Measurements from ENCODE around the gene SLC12A8.

SLC12A8 gene

DNA sequence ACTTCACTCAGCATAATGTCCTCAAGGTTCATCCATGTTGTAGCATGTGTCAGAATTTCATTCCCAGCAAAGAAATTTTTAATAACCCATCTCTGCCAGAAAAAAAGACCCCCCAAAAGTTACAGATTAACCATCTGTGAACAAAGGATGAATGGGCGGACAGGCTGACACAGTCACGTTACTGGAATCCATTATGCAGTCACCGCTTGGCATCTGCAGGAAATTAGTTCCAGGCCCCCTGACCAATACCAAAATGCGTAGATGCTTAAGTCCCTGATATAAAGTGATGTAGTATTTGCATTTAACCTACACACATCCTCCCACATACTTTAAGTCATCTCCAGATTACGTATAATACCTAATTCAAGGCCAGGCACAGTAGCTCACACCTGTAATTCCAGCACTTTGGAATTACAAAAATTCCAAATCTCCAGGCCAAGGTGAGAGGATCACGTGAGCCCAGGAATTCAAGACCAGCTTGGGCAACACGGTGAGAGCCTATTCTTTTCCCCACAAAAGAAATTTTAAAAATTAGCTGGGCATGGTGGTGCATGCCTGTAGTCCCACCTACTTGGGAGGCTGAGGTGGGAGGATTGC, 1.5 kb upstream of the SLC12A8 start:
- H3K9me3 ChIP-seq: no peaks in the 10 kb centered on the region
- no peak for DNase-seq
- peaks cover 3% of the 10 kb centered on the region; the same call in 1 of the 2 replicates for H3K27me3 ChIP-seq
- no peaks in the 10 kb centered on the region for H3K36me3 ChIP-seq
- H3K4me1 ChIP-seq: peaks cover 5% of the 10 kb centered on the region; the same call in 1 of the 2 replicates
- H3K4me3 ChIP-seq (ENCODE audit: low read depth, low read length): no peak overlapping the region
- TF ChIP-seq, protein P1, sequence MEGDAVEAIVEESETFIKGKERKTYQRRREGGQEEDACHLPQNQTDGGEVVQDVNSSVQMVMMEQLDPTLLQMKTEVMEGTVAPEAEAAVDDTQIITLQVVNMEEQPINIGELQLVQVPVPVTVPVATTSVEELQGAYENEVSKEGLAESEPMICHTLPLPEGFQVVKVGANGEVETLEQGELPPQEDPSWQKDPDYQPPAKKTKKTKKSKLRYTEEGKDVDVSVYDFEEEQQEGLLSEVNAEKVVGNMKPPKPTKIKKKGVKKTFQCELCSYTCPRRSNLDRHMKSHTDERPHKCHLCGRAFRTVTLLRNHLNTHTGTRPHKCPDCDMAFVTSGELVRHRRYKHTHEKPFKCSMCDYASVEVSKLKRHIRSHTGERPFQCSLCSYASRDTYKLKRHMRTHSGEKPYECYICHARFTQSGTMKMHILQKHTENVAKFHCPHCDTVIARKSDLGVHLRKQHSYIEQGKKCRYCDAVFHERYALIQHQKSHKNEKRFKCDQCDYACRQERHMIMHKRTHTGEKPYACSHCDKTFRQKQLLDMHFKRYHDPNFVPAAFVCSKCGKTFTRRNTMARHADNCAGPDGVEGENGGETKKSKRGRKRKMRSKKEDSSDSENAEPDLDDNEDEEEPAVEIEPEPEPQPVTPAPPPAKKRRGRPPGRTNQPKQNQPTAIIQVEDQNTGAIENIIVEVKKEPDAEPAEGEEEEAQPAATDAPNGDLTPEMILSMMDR (IDR thresholded peaks at IDR 0.05; ENCODE audit: low read depth, low read length): no peak

DNA sequence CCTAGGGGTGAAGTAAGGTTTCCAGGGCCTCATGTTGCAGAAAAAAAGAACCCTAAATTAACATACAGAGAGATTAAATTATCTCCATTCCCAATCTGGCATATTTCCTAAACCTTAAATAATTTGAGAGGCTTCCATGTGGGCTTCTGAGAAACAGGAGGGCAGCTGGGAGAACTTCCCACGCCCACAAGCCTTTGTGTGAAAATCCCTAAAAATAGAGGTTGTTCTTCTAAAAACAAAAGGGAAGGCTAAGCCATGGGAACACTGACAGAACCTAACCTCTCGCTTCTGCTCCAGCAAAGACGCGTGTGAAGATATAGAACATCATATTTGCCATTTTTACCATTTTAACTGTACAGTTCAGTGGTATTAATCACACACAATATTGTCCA, 812 bp upstream of the SLC12A8 start:
- DNase-seq: no peak
- H3K4me3 ChIP-seq (ENCODE audit: low read depth, low read length): no peak overlapping the region
- peaks cover 3% of the 10 kb centered on the region; the same call in 1 of the 2 replicates for H3K27me3 ChIP-seq
- no peaks in the 10 kb centered on the region for H3K9me3 ChIP-seq
- peaks cover 5% of the 10 kb centered on the region; the same call in 1 of the 2 replicates for H3K4me1 ChIP-seq
- TF ChIP-seq, protein P1 (IDR thresholded peaks at IDR 0.05; ENCODE audit: low read depth, low read length): no peak
- H3K36me3 ChIP-seq: no peaks in the 10 kb centered on the region

DNA sequence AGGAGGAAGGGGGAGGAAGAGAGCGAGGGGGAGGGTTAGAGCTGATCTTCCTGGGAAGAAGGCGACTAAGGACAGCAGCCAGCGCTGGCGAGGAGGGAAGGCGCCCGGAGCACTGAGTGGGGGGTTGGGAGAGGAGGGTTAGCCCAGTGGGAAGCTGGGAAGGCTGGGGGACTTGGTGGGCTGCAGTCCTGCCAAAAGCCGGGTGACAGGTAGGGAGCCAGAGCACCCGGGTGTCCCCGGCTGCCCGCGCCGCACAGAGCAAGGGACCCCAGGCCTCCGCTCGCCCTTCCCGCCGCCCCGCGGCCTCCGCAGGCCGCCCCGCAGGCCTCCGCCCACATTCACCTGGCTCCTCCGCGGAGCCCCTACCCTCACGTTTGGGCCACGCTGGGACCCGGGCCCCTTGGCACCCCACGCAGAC, 448 bp downstream of the SLC12A8 start:
- Histone ChIP-seq H3K4me3 (ENCODE audit: low read depth, low read length) (peak overlapping the region; percentile 76), H3K36me3 (no peaks in the 10 kb centered on the region), H3K27me3 (peaks cover 3% of the 10 kb centered on the region; the same call in 1 of the 2 replicates), H3K9me3 (no peaks in the 10 kb centered on the region), H3K4me1 (peaks cover 5% of the 10 kb centered on the region; the same call in 1 of the 2 replicates)
- peak; percentile 24 for DNase-seq
- TF ChIP-seq, protein P1 (IDR thresholded peaks at IDR 0.05; ENCODE audit: low read depth, low read length): no peak

DNA sequence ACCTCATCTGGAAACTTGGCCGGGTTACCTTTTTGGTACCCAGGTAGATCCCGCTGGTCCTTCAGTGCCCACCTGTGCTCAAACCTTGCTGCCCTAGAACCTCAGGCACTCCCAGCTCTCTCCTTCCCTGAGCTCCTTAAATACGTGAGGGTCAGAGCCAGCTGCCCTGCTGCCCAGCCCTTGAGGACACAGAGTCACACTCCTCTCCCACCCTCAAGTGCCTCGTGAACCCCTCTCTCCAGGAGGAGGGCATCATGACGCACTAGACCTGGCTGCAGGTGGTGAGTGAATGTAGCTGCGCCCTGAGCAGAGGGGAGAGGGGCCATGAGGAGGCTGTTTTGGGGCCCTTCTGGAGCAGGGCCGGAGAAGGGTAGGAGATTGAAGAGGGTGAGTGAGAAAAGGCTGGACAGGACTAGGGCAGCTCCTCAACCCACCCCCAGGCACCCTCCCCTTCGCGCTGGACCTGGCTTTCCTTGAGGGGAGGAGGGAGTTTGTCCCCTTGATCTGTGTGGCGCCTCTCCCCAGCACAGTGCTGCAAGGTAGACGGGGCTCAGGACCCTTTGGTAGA, 941 bp downstream of the SLC12A8 start:
- H3K27me3 ChIP-seq: peaks cover 3% of the 10 kb centered on the region; the same call in 1 of the 2 replicates
- TF ChIP-seq, protein P1 (IDR thresholded peaks at IDR 0.05; ENCODE audit: low read depth, low read length): no peak
- peaks cover 5% of the 10 kb centered on the region; the same call in 1 of the 2 replicates for H3K4me1 ChIP-seq
- H3K36me3 ChIP-seq: no peaks in the 10 kb centered on the region
- peak overlapping the region; percentile 76 for H3K4me3 ChIP-seq (ENCODE audit: low read depth, low read length)
- no peaks in the 10 kb centered on the region for H3K9me3 ChIP-seq
- no peak for DNase-seq

DNA sequence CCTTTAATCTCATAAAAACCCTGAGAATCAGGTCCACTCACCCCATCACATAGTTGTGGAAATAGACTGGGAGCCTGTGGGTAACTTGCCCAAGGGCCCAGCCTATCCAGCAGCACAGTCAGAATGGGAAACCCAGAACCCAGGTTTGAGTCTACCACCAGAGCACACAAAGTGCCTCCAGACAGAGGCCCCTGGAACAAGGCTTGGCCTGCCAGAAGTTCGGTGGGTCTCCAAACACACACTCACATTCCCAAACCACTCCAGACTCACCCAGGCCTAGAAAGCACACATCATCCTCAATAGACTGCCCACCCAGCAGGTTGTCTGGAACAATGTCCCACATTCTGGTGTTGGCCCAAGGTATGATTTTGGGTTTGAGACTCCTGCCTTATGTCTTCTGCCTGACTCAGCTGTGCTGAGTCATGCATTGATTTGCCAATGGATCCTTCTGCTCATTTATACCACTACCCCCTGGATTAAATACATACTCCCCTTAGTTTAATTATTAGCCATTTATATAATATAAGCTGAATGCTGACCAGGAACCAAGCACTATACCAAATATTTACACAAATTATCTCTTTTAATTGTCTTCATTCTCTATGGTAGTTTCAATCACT, 4.5 kb downstream of the SLC12A8 start:
- Histone ChIP-seq H3K4me3 (ENCODE audit: low read depth, low read length) (no peak overlapping the region), H3K27me3 (peaks cover 3% of the 10 kb centered on the region; the same call in 1 of the 2 replicates), H3K9me3 (no peaks in the 10 kb centered on the region), H3K36me3 (no peaks in the 10 kb centered on the region), H3K4me1 (peaks cover 4% of the 10 kb centered on the region; the same call in 1 of the 2 replicates)
- DNase-seq: no peak
- TF ChIP-seq, protein P1 (IDR thresholded peaks at IDR 0.05; ENCODE audit: low read depth, low read length): no peak

DNA sequence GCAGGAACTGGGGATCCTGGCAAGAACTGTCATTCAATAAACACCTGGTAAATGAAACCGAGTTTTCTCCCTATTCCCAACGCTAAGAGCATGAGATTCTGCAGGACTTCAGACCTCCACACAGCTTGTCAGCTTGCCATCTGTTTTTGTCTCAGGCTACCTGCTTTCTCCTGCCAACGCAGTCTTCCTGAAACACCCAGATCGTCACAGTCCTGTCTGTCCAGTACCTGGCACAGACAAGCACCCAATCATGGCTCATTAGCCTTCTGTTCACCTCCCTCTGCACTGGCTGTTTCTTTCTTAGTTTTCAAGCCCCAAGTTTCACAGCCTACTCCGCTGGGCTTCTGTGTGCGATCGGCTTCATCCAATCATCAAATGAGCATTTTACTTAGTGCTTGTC, 5.0 kb downstream of the SLC12A8 start:
- TF ChIP-seq, protein P1 (IDR thresholded peaks at IDR 0.05; ENCODE audit: low read depth, low read length): no peak
- DNase-seq: no peak

More for the DNA sequence above, 5.0 kb downstream of the SLC12A8 start:
- H3K4me1 ChIP-seq: no peaks in the 10 kb centered on the region; the same call in 1 of the 2 replicates
- H3K36me3 ChIP-seq: no peaks in the 10 kb centered on the region
- H3K27me3 ChIP-seq: no peaks in the 10 kb centered on the region
- H3K4me3 ChIP-seq (ENCODE audit: low read depth, low read length): no peak overlapping the region
- no peaks in the 10 kb centered on the region for H3K9me3 ChIP-seq
